GM21390 (cell line): ENCODE measurements around the gene NRP2.
A peak's percentile ranks its signal among the peaks of the same experiment; 100 is the strongest.

Experiments used
- ATAC-seq: cut with Tn5 transposase; IDR thresholded peaks from one replicate; pipeline ENCODE4 v1.9.1; 2021; ENCODE audit not compliant: unreplicated experiment

NRP2 gene

DNA sequence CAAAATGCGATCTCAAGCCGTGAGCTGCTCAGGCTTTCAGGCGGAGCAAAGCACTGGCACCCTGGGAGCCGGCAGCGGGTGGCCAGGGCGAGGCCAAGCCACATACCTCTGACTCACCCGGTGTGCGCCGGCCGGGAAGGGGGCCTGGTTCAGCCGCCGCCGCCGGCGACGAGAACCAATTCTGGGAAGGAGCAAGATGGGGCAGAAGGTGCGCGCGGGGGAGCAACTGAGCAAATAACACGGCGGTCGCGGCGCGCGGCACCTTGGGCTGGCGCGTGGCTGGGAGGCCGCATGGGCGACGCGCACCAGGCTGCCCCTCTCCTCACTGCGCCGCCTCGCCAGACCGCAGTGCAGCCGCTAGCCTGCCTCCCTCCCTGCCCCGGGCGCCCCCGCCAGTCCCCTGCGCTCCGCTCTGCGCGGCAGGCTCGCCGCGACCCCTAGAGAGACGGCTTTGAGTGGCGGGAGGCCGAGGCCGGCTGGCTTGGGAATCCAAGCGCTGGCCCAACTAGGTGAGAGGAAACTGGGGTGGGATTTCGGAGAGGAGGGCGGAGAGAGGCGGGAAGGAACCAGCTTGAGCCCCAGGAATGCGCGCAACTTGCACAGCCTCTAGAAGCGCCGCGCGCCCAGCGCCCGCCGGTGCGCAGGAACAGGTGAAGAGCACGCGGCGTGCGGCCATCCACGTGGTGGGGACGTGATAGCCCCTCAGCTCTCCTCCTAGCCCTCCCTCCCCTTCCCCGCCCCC lies 3.2 kb downstream of the NRP2 start:
- no peak for ATAC-seq

DNA sequence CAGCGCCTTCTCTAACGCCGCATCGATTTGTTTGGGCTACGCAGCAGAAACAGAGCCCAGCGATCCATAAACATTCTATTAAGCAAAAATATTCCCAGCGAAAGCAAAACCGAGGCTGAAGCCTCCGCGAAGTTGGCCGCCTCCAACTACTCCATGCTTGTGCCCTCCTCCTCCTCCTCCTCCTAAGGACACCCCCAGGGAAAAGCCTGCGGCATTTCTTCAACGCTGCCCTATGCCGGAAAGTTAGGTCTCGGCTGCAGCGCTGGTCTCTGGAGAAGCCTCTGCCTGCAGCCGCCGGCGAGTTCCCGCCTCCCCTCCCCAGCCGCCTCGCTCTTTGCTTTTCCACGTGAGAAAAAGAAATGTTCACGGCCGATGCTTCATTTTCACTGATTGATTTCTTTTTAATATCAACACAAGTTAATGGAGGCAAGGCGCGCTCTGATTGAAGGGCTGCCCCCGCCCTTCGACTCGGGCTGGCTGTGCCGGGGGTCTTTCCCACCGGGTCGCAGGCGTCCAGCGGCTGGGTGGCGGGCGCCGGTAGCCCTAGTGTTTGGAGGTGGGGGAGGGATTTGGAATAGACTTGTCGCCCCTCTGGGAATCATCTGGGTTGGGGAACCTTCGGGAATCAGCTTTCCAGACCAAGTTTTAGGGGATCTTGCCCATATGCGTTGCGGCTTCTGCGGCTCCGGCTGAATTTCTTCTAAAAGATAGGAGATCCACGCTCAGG lies 3.9 kb downstream of the NRP2 start:
- no peak for ATAC-seq

DNA sequence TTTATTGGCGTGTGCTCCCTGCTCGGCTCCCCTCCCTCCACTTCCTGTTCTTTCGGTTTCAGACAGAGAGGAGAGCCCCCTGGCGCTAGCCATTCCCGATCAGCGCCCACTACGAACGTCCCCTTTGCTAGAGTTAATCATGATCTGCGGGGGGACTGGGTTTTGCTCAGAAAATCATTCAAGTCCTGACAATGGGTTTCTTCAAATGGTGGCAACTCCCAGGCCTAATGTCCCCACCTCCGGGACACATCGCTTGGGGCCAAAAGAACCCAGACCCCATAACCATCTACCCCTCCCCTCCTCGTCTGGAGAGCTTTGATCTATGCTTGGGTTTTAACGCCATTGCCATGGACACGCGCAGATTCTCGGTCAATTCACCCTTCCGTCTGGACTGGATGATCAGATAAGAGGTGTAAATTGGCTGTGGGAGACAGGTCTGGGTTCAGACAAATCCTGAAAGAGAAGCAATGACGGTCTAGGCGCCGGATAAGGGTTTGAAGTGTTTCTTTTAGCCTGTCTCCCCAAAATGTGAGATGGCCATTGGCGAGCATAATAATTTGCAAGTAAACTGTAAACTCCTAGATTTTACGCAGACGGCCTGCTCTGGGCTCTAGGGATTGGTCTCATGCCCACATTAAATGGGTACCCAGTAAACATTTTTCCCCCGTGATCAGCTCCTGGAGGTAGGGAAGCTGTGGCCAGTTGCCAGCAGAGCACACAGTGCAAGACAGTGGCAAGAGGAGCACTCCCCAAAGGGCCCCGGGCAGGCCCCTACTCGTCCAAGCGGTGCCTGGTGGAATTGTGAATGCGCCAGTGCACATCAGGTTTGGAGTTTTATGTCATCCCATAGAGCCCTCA lies 4.7 kb downstream of the NRP2 start:
- ATAC-seq, result no peak

DNA sequence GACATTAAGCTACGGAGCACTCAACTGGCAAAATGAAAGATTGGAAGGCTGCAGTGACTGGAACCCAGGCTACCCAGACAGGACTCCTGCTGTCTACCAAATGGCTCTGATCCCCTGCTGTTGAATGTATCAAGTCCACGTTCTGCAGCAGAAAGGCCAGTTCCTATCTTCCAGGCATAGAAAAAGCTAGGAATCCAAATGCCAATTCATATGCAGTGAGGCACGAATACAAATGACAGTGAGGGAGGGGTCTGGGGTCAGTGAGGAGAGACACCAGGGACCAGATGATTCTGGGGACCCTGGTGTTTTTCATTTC lies 5.3 kb downstream of the NRP2 start:
- no peak for ATAC-seq

DNA sequence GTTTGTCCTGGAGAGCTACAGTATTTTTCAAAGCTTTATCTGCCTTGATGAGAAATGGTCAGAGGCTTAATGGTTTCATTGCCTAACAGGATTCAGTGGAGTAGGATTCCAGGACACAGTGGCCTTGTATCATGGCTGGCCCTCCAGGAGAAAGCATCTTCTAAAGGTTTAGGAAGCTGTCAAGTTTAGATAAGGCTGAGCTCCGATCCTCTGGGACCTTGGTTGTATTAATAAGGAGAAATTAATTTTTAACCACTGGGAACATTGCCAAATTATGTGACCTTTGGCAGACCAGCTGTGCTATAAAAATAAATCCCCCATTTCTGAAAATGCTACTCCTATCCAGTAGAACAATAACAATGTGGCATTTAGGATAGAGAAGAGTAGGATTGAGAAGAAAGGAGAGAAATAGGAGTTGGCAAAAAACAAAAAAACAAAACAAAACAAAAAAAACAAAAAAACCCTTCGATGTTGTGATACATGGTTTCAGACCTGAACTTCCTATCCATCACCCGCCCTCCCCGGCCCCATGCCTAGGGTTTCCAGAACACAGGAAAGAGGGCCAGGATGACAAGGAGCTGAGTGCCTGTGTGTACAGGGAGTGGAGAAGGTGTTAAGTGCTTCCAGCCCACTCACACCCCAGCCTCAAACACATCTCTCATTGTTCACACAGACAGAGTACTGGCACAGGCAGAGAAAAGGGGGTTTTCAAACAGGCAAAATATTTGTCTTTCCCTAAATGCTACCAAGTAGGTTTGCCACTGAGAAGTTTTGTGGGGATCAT lies 6.3 kb downstream of the NRP2 start:
- no peak for ATAC-seq

DNA sequence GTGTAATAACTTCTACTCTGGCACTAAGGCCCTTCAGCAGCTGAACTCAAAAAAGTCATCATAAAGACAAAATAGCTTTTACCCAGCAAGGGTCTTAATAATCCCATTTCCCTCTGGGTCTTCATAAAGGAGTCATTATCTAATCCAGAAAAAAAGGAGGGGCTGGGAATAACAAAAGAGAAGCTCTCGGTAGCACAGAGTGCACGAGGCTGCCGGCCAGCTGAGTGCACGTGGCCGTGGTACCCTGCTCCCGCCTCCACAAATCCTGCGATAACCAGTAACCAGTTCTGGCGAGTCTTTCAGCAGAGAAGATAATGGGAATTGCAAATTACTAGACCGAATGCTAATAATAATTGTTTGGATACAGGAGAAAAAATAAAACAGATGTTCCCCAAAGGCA lies 7.5 kb downstream of the NRP2 start:
- no peak for ATAC-seq

DNA sequence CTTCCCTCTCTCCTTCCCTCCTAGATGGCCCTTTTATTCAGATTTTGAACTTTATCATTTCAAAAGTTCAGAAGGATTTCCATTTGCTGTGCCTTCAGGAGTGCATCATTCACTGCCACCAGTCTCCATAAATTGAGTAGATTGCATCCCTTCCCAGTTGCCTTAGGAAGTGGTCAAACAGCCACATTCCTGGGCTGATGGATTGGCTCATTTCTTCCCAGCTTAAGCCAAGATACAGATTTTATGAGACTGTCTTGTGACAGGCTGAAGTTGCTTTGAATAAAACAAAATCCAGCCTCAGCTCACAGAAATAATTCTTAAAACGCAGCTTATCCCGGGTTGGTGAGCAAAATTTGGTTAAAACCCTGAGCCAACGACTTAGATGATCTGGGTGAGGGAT lies 9.8 kb downstream of the NRP2 start:
- no peak for ATAC-seq

DNA sequence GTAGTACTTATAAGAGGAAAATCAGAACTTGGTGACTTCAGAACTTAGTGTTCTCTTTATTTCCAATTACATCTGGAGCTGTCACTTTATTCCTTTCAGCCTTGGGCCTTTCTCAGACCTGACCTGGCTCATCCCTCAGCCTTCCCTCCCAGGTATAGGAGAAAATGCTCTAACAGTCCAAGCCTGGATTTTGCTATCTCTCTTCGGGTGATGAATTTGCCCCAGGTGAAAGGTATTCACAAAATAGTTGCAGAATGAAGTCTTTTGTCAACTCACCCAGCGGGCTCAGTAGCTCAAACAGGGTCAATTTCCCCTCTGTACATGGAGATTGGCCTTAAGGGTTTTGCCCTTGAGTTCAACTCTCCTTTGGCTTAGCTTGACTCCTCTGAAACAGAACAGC lies 12.0 kb downstream of the NRP2 start:
- ATAC-seq, result no peak

DNA sequence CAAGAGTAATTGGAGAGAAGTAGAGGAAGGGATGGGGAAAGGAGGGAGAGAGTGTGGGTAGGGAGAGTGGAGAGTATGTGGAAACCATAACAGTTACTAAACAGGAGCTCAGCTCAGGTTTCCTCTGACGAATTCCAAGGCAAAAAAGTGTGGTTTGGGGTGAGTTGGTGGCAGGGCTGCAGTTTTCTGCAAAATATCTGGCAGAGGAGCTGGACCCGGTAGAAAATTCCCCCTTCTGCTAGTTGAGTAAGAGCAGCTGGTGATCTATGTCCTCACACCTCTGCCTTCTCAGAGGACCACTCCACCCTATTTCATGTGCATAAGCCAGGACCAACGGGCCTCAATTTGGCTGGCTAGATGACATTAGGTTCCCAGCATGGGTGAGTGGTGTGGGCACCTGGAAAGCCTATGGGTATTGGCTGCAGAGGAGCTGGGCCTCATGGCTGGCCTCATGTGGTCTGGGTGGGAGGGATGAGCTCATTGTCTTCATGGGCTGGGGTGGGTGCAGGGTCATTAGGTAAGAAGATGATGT lies 13.2 kb downstream of the NRP2 start:
- ATAC-seq, result no peak

DNA sequence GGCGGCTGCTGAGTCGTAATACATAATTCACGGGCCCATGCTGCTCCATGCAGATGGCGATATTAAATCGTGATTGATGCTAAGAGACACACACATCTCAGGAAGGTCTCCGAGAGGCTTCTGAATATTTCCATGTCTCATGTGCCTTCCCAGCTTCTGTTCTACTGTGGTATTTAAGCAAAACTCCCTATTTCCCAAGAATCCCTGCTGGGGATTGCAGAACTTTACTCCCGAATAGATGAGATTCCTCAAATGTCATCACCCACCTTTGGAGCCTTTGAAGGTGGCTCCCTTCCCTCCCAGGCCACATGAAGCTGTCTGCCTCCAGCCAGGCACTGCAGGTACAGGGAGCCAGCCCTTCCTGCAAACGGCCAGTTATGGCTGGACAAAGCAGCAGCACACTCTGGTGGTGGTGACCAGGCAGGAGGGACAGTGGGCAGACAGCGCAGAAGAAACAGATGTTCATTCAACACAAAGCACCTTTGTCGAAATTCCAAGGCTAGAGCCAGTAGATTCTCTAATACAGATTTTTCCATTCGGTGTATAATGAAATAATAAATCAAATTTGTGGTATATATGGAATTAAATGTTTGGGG lies 14.1 kb downstream of the NRP2 start:
- no peak for ATAC-seq

DNA sequence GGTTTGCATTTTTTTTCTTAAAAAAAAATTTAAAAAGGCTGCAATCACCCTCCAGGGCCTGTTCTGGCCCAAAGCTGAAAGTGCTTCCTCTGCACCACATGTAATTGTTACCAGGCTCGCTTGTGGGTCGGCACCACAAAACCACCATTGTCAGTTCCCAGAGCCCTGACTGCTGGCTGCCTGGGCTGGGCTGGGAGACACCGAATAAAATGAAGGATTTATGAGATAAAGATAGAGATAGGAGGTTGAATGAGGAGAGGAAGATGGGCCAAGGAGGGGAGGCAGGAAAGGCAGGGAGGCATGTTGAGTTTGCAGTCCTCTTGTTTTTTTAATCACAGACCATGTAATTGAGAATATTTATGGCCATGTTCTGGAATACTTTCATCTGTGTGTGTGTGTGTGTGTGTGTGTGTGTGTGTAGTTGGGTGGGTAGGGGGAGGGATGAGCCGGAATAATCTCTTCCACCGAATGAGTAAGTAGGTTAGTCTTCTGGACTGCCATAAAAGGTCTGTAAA lies 14.7 kb downstream of the NRP2 start:
- no peak for ATAC-seq

DNA sequence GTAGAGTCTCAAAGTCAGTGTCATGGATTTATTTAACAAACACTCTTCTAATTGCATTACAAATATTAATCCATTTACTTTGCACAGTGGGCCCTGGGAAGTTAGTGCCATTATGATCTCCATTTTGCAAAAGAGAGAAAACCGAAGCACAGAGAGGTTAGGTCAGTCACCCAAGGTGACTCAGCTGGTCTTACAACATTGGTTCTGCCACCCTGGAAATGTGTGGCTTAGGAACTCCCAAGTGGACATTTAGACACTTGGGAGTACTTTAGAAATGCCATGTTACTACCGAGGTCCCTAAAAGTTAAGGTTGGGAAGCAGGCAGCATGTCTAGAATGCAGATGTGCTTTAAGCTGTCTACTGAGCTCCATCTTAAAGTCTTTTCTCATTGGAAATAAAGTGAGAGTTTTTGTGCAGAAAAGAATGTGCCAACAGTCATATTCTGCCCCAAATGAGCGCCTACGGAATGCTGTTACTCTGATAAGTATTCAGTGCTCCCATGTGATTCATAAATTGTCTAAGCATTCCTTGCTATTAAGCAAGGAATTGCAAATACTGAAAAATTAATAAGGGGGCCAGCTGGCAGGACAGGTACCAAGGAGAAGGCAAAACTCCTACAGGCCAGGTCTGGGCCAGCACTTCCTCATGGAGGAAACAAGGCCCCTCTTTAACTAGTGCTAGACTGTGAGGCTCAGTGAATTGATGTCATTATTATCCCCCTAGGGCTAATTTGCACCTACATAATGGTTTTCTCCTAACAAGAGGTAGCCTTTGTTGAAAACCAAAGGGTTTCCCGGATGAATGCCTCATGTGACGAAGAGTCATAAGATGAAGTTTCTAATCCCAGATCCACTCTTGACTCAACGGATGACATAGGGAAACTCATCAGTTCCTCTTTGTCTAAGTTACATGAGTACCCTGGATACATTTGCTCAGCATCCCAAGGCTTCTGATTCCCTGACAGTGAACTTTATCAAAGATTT lies 16.3 kb downstream of the NRP2 start:
- no peak for ATAC-seq

DNA sequence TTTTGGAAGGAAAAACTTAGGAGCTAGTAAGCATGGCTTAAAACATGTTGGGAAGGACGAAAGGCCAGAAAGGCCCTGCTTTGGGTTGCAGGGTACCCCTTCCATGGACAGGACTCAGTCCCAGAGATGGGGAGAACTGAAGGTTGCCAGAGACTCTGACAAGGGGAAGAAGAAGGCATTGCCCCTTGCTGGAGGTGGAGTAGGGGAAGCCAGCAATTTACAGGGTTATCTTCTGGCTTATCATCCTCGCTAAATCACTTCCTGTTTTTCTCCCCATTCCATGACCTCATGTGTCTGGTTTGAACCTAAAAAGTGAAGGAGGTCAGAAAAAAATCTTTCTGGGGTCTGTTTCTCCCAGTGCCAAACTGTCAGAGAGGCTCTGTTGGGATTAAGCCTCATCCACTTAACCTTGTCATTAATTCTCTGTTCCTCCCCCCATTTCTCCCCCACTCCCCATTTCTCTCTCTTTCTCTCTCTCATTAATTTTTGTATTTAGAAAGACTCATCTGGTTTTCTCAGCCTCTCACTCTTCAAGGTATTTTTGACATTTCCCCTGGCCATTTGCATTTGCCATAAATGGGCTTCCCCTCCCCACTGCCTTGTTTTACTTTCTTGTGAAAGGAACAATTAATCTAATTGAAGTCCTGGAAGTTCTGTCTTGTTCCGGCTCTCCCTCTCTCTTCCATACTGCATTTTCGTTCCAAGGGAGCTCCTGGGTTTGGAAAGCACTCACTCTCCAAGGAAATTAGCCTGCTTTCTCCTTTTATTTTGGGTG lies 17.4 kb downstream of the NRP2 start:
- ATAC-seq, result no peak

DNA sequence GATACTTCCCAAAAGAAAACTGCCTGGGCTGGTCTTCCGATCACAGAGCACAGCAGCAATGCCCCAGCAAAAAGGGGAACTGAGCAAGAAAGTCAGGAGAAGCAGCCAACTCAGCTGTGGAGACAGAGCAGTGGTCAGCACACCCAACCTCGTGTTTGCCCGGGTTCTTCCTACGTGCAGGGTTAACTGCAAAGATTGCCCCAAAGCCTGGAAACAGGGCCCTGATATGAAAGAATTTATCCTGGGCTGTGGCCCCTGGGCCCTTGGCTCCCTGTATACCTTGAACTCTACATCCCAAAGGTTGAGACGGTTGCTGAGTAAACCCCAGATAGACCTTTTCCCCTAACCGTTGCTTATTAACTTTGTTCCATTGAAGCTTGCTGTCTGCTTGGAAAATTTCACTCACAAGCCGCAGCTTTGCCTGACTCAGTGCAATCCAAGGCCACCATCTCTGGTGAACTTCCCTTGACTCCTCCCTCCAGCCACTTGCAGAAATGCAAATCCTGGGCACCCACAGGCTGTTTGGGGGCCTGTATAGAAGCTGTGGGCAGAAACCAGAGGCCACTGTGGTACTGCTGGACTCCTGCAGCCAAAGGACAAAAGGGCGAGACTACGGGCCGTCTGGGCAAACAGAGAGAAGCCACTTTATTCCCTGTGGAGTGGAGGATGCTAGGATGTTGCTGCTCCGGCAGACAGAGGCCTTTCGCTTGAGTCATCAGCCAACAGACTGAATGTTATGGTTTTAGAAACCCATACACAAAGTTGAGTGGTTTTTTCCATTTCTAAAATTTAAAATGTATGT lies 18.2 kb downstream of the NRP2 start:
- peak; percentile 71 for ATAC-seq

DNA sequence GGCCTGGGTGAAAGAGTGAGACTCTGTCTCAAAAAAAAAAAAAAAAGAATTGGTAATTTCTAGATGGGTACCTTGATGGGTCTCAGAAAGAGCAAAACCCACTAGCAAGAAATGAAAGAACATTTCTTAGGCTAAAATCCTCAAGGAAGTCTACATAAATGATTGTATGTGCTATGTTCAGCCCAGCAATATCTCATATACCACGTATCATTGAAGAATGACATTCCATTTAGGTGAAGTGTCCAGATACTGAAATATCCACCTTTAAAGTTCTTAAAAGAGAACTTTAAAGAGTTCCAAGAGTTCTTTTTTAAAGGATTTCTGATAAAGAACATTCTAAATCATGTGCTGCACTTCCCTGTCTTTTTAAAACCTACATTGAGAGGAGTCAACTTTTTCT lies 19.2 kb downstream of the NRP2 start:
- ATAC-seq, result no peak

DNA sequence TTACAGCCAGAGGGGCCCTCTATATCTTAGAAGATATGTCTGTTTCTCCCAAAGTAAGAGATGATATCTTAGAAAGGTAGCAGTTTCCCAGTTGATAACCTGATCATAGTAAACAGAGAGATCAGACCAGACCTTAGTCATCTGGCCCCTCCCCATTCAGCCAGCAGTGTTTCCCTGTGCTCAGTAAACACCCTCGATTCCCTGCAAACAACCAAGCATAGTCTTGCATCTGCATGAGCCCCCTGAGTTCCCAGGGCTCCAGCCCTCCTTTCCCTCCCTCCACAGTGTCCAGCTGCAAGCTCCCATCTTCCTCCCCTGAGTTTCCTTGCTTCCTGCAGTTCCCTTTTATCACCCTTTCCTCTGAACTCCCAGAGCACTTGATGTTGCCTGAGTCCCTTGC lies 20.3 kb downstream of the NRP2 start:
- ATAC-seq, result no peak

DNA sequence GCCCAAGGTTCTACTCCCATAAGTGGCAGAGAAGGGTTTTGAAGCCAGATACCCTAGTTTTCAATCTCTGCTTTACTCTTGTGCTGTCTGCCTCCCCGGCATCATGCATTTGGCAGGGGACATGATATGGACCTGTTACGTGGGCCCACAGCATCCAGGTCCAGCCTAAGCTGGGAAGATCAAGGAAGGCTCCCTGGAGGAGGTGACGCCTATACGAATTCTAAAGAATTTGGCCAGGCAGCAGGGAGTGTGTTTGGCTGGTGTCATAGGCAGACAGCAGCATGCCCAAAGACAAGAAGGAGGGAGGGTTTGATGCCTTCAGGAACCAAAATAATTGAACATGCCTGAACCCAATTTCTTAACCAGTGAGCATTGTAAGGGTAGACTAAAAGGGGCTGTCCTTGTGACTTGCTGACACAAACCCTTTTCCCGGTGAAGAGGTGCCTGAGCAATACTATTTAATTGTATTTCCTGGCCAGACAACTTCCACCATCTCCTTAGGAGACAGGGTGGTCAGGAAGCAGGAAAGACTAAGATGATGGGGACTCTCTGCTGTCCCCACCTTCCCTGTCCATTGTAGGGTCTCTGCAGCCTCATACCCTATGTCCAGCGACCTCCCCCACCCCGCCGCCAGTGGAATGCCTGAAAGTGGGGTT lies 21.3 kb downstream of the NRP2 start:
- no peak for ATAC-seq
